Measurements from ENCODE around the gene RESP18.

RESP18 gene

GRCh38 chr2:219352448-219353023 is 20.0 kb upstream of the RESP18 start:
- DNase-seq (ENCODE audit: low read depth): no peak
- H3K4me3 ChIP-seq (ENCODE audit: low read depth, low read length): no peak overlapping the region
- peak; percentile 82 for TF ChIP-seq CTCF (IDR thresholded peaks at IDR 0.05; ENCODE audit: low read depth, low read length, missing control alignments)

- no peak for DNase-seq (ENCODE audit: low read depth)
Measured at GRCh38 chr2:219350710-219351221, 18.2 kb upstream of the RESP18 start.

GRCh38 chr2:219350215-219350614 is 17.7 kb upstream of the RESP18 start:
- H3K4me3 ChIP-seq (ENCODE audit: low read depth, low read length): no peak overlapping the region
- no peak for TF ChIP-seq CTCF (IDR thresholded peaks at IDR 0.05; ENCODE audit: low read depth, low read length, missing control alignments)
- no peak for DNase-seq (ENCODE audit: low read depth)

More at GRCh38 chr2:219350710-219351221, 18.2 kb upstream of the RESP18 start:
- no peak for TF ChIP-seq CTCF (IDR thresholded peaks at IDR 0.05; ENCODE audit: low read depth, low read length, missing control alignments)
- no peak overlapping the region for H3K4me3 ChIP-seq (ENCODE audit: low read depth, low read length)

- DNase-seq (ENCODE audit: low read depth): no peak
- TF ChIP-seq CTCF (IDR thresholded peaks at IDR 0.05; ENCODE audit: low read depth, low read length, missing control alignments): no peak
- H3K4me3 ChIP-seq (ENCODE audit: low read depth, low read length): no peak overlapping the region; the same call in 1 of the 2 replicates
Measured at GRCh38 chr2:219344751-219345430, 12.3 kb upstream of the RESP18 start.

- H3K4me3 ChIP-seq (ENCODE audit: low read depth, low read length): no peak overlapping the region
- no peak for DNase-seq (ENCODE audit: low read depth)
- TF ChIP-seq CTCF (IDR thresholded peaks at IDR 0.05; ENCODE audit: low read depth, low read length, missing control alignments): no peak
Measured at GRCh38 chr2:219335373-219335786, 2.8 kb upstream of the RESP18 start.

- TF ChIP-seq CTCF (IDR thresholded peaks at IDR 0.05; ENCODE audit: low read depth, low read length, missing control alignments): no peak
- H3K4me3 ChIP-seq (ENCODE audit: low read depth, low read length): no peak overlapping the region
- DNase-seq (ENCODE audit: low read depth): no peak
Measured at GRCh38 chr2:219334076-219334475, 1.5 kb upstream of the RESP18 start.
